ENCODE measurements around the gene NFIA. TPM values are rescaled to one million over a fixed set of nuclear protein-coding genes. Genes with fewer than 3 reads are reported as not detected.

The NFIA gene
- total RNA-seq, 2 donors from 2014 or later: 61.4 to 86.3 TPM

GRCh38 chr1:61356016-61356415 lies 273.7 kb downstream of the NFIA start:
- H3K4me1 ChIP-seq (replicated peaks): peaks cover 4% of the 10 kb centered on the region
- DNase-seq (ENCODE audit: low spot score): no peak
- no peaks in the 10 kb centered on the region for H3K36me3 ChIP-seq
- no peaks in the 10 kb centered on the region for H3K9me3 ChIP-seq
- TF ChIP-seq POLR2A (IDR thresholded peaks at IDR 0.05) (no peak), POLR2AphosphoS5 (IDR thresholded peaks at IDR 0.05) (no peak)
- TF ChIP-seq, protein P1, sequence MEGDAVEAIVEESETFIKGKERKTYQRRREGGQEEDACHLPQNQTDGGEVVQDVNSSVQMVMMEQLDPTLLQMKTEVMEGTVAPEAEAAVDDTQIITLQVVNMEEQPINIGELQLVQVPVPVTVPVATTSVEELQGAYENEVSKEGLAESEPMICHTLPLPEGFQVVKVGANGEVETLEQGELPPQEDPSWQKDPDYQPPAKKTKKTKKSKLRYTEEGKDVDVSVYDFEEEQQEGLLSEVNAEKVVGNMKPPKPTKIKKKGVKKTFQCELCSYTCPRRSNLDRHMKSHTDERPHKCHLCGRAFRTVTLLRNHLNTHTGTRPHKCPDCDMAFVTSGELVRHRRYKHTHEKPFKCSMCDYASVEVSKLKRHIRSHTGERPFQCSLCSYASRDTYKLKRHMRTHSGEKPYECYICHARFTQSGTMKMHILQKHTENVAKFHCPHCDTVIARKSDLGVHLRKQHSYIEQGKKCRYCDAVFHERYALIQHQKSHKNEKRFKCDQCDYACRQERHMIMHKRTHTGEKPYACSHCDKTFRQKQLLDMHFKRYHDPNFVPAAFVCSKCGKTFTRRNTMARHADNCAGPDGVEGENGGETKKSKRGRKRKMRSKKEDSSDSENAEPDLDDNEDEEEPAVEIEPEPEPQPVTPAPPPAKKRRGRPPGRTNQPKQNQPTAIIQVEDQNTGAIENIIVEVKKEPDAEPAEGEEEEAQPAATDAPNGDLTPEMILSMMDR (IDR thresholded peaks at IDR 0.05): no peak
- no peaks in the 10 kb centered on the region for H3K27me3 ChIP-seq (replicated peaks; ENCODE audit: insufficient read depth)
- no peak overlapping the region for H3K4me3 ChIP-seq
- intact Hi-C loops (cut with DNase I): no loop called here
- H3K27ac ChIP-seq: no peak overlapping the region

DNA sequence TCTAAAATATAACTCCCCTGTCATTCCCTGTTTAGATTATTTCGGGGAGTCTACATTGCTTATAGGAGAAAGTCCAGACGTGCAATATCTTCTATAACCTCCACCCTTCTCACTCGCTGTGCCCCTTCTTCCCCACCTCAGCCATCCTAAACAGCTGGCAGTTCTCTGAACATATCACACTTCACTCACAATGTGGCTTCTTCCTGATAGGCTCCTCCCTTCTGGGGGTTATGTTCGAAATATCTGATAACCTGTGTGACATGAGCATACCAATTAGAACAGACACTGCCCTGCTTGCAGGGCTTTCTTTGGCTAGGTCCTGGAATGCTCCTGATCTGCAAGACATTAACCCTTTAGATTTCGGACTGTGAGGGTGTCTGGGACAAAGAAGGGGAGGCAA lies 274.6 kb downstream of the NFIA start:
- no peaks in the 10 kb centered on the region for H3K27me3 ChIP-seq (replicated peaks; ENCODE audit: insufficient read depth)
- intact Hi-C loops (cut with DNase I): no loop called here
- no peak for DNase-seq (ENCODE audit: low spot score)
- H3K36me3 ChIP-seq: no peaks in the 10 kb centered on the region
- no peak overlapping the region for H3K27ac ChIP-seq
- peaks cover 4% of the 10 kb centered on the region for H3K4me1 ChIP-seq (replicated peaks)
- 80% methylated on average over 5 of the region's 5 CpGs for WGBS
- TF ChIP-seq, protein P1 (IDR thresholded peaks at IDR 0.05): no peak
- TF ChIP-seq POLR2AphosphoS5 (IDR thresholded peaks at IDR 0.05) (no peak), POLR2A (IDR thresholded peaks at IDR 0.05) (no peak)
- no peaks in the 10 kb centered on the region for H3K9me3 ChIP-seq
- H3K4me3 ChIP-seq: no peak overlapping the region

- Histone ChIP-seq H3K9me3 (no peaks in the 10 kb centered on the region), H3K27me3 (replicated peaks; ENCODE audit: insufficient read depth) (no peaks in the 10 kb centered on the region)
- TF ChIP-seq, protein P1 (IDR thresholded peaks at IDR 0.05): no peak
- no peak for TF ChIP-seq POLR2A (IDR thresholded peaks at IDR 0.05)
- TF ChIP-seq POLR2AphosphoS5 (IDR thresholded peaks at IDR 0.05): no peak
These were observed 275.2 kb downstream of the NFIA start for GRCh38 chr1:61357539-61357938.

DNA sequence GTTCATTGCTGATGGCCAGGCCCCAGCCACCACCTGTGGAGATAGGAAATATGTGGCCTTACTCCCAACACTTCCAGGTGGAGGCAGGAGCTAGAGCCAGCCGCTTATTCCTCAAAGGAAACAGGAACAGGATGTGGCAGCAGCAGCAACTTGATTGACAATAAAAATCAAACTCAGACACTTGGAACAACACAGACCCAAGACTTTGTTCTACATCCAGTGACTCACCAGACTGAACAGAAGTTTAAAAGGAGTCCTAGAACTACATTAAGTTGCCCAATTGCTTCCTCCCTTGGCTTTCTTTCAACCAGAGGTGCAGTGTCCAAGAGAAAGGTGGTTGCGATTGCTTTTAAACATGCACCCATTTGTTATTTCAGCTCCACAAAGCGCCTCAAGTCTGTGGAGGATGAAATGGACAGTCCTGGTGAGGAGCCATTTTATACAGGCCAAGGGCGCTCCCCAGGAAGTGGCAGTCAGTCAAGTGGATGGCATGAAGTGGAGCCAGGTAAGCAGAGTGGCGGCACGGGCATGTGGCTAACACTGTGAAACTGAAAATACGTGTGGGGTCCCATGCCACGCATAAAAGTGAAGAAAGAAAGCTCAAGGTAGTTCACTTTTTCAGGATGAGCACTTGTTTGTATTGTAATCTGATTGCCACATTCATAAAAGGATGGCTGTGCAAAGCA lies 276.6 kb downstream of the NFIA start:
- Histone ChIP-seq H3K27me3 (replicated peaks; ENCODE audit: insufficient read depth) (no peaks in the 10 kb centered on the region), H3K4me1 (replicated peaks) (peaks cover 4% of the 10 kb centered on the region), H3K36me3 (no peaks in the 10 kb centered on the region), H3K4me3 (no peak overlapping the region), H3K9me3 (no peaks in the 10 kb centered on the region), H3K27ac (peak overlapping the region; percentile 19 to 53)
- WGBS: 90% methylated on average over 8 of the region's 8 CpGs
- DNase-seq (ENCODE audit: low spot score): no peak
- no peak for TF ChIP-seq POLR2A (IDR thresholded peaks at IDR 0.05)
- TF ChIP-seq POLR2AphosphoS5 (IDR thresholded peaks at IDR 0.05): no peak
- TF ChIP-seq, protein P1 (IDR thresholded peaks at IDR 0.05): no peak
- intact Hi-C loops (cut with DNase I): no loop called here

More at GRCh38 chr1:61357539-61357938, 275.2 kb downstream of the NFIA start:
- no peaks in the 10 kb centered on the region for H3K36me3 ChIP-seq
- H3K4me3 ChIP-seq: no peak overlapping the region
- no peak overlapping the region for H3K27ac ChIP-seq
- peaks cover 4% of the 10 kb centered on the region for H3K4me1 ChIP-seq (replicated peaks)
- no peak for DNase-seq (ENCODE audit: low spot score)
- intact Hi-C loops (cut with DNase I): no loop called here
- WGBS: 72% methylated on average over 5 of the region's 5 CpGs

DNA sequence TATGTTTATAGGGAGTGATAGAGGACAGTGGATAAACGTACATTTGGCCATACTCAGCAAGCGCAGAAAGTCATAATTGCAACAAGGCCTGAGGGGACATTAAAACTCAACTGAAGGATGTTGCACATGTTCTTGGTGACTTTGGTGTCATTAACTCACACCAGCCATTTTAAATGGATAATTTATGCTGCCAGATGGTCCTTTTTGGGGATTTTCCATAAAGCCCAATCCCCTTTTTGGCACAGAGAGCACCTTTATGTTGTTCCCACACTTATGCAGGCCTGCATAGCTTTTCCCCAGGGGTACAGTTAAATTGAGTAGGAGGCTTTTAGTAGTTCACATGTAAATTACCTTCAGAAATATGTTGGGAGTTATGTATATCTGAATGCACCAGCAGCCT lies 279.6 kb downstream of the NFIA start:
- Histone ChIP-seq H3K4me3 (no peak overlapping the region), H3K9me3 (no peaks in the 10 kb centered on the region), H3K4me1 (replicated peaks) (no peaks in the 10 kb centered on the region), H3K27ac (no peak overlapping the region), H3K27me3 (replicated peaks; ENCODE audit: insufficient read depth) (no peaks in the 10 kb centered on the region), H3K36me3 (no peaks in the 10 kb centered on the region)
- WGBS: 88% methylated on average over 2 of the region's 2 CpGs
- intact Hi-C loops (cut with DNase I): no loop called here
- no peak for TF ChIP-seq POLR2AphosphoS5 (IDR thresholded peaks at IDR 0.05)
- no peak for DNase-seq (ENCODE audit: low spot score)

All from prostate gland (tissue), 2 donors.